COLO668 (cell line): Measurements from ENCODE around the gene XPOT.

Experiments used
- DNase-seq: peaks from one replicate; lab custom pipeline; 2025; ENCODE audit not compliant: unreplicated experiment; lab: John Stamatoyannopoulos, UW

XPOT gene

GRCh38 chr12:64466178-64466577 lies 62.0 kb downstream of the XPOT start:
- no peak for DNase-seq

GRCh38 chr12:64468966-64469365 lies 64.8 kb downstream of the XPOT start:
- no peak for DNase-seq

GRCh38 chr12:64469455-64470142 lies 65.4 kb downstream of the XPOT start:
- DNase-seq = no peak

- DNase-seq = no peak
Observed at GRCh38 chr12:64470495-64470894, 66.3 kb downstream of the XPOT start.

- no peak for DNase-seq
Observed at GRCh38 chr12:64473176-64473575, 69.0 kb downstream of the XPOT start.

GRCh38 chr12:64475518-64475917 lies 71.3 kb downstream of the XPOT start:
- DNase-seq = no peak

GRCh38 chr12:64476844-64477243 lies 72.7 kb downstream of the XPOT start:
- DNase-seq = no peak

GRCh38 chr12:64478661-64479060 lies 74.5 kb downstream of the XPOT start:
- no peak for DNase-seq

- DNase-seq = no peak
Observed at GRCh38 chr12:64480148-64480547, 76.0 kb downstream of the XPOT start.

GRCh38 chr12:64486657-64487056 lies 82.5 kb downstream of the XPOT start:
- no peak for DNase-seq

GRCh38 chr12:64491718-64492117 lies 87.5 kb downstream of the XPOT start:
- no peak for DNase-seq

GRCh38 chr12:64493513-64493912 lies 89.3 kb downstream of the XPOT start:
- DNase-seq = no peak

GRCh38 chr12:64494998-64495729 lies 91.0 kb downstream of the XPOT start:
- DNase-seq = no peak

GRCh38 chr12:64496839-64497400 lies 92.7 kb downstream of the XPOT start:
- no peak for DNase-seq

- no peak for DNase-seq
Observed at GRCh38 chr12:64497484-64497883, 93.3 kb downstream of the XPOT start.

- no peak for DNase-seq
Observed at GRCh38 chr12:64497903-64498302, 93.7 kb downstream of the XPOT start.

- DNase-seq = no peak
Observed at GRCh38 chr12:64500394-64500793, 96.2 kb downstream of the XPOT start.
